LNCaP clone FGC (cell line): ENCODE measurements around the gene CENPX.

ENCODE experiments used
- DNase-seq: peaks from one replicate; pipeline ENCODE4 v3.0.0-alpha.2; 2011; ENCODE audit warnings: low read depth
- H3K4me3 ChIP-seq: 2 replicates; pipeline ENCODE4 v1.5.1; 2011; ENCODE audit warnings: mild to moderate bottlenecking, low read depth, low read length, control low read depth
- CTCF ChIP-seq: IDR thresholded peaks from 2 replicates; pipeline ENCODE4 v1.5.1; 2012; ENCODE audit warnings: mild to moderate bottlenecking; ENCODE audit not compliant: control insufficient read depth, insufficient read depth; ENCODE audit errors: extremely low read depth

Gene CENPX

GRCh38 chr17:82054351-82055022 is 31.8 kb upstream of the CENPX start:
- TF ChIP-seq CTCF = no peak
- H3K4me3 ChIP-seq = no peak overlapping the region
- DNase-seq = no peak

- no peak overlapping the region for H3K4me3 ChIP-seq
- no peak for DNase-seq
- TF ChIP-seq CTCF = no peak
Measured at GRCh38 chr17:82053556-82054263, 31.0 kb upstream of the CENPX start.

- peak overlapping the region; percentile 89 for H3K4me3 ChIP-seq
- DNase-seq = no peak
- TF ChIP-seq CTCF = no peak
Measured at GRCh38 chr17:82053130-82053529, 30.5 kb upstream of the CENPX start.

GRCh38 chr17:82052638-82053059 is 30.0 kb upstream of the CENPX start:
- TF ChIP-seq CTCF = no peak
- DNase-seq = no peak
- H3K4me3 ChIP-seq = peak overlapping the region; percentile 89

- no peak for DNase-seq
- no peak for TF ChIP-seq CTCF
- peak within 1 kb of the TSS; percentile 89 for H3K4me3 ChIP-seq
Measured at GRCh38 chr17:82051776-82052637, 29.3 kb upstream of the CENPX start, which contains the start of the genes GPS1 and RFNG. Gene GPS1, plus strand, starts transcription at chr17:82051898. Its CDS starts 34 bp downstream, at chr17:82051932. Gene RFNG, minus strand, starts transcription at chr17:82051811. Its CDS starts 45 bp downstream, at chr17:82051766.

- DNase-seq = no peak
- H3K4me3 ChIP-seq = peak overlapping the region; percentile 89
- no peak for TF ChIP-seq CTCF
Measured at GRCh38 chr17:82050761-82051641, 28.3 kb upstream of the CENPX start.
